ACHN (cell line): ENCODE data around the gene LAMA3.
A peak's percentile ranks its signal among the peaks of the same experiment; 100 is the strongest.

Experiments
- DNase-seq: peaks from one replicate; pipeline ENCODE4 v3.0.0-alpha.2; 2015
- in situ Hi-C: cut with HindIII; loops from 2 replicates; pipeline ENCODE4 v1.10.0; 2017; ENCODE audit warnings: low sequenced_read_pairs, low pct_ligation_motif_present, low pct_unique_long_range_greater_than_20kb

LAMA3 gene

GRCh38 chr18:23793985-23794867, 105.0 kb downstream of the LAMA3 start:
- in situ Hi-C loops: no loop called here

DNA sequence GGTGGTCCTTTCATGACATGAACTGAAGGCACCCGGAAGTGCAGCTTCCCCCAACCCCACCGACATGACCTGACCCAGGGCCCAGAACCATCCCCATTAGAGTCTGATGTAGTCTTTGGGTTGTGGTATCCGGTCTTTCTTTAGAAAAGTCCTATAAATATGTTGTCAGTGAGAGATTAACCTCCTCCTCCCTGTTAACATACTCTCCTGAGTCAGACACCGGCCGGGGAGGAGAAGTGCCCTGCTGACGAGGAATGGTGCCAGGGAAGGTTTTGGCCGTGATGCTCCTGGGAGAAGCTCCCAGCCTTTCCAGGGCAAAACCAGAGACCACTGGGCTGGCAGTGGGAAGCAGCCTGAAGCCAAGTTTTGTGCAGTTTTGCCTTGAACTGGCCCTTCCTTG, 109.0 kb downstream of the LAMA3 start:
- DNase-seq: no peak
- in situ Hi-C loops: no loop called here

More at GRCh38 chr18:23793985-23794867, 105.0 kb downstream of the LAMA3 start:
- DNase-seq: no peak

GRCh38 chr18:23798824-23799223, 109.6 kb downstream of the LAMA3 start:
- no peak for DNase-seq
- in situ Hi-C loops: no loop called here

DNA sequence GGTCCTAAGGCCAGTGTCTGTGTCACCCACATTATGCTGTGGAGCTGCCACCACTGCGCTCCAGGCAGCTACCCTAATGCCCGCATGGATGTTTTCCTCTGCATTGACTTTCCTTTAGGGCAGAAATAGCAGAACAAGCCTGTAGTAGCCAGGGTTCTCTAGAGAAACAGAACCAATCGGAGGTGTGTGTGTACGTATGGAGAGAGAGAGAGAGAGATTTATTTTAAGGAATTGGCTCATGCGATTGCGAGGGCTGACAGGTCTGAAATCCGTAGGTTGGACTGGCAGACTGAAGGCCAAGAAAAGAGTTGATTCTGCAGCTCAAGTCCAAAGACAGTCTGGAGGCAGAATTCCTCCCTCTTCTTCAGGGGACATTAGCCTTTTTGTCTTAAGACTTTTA, 110.3 kb downstream of the LAMA3 start:
- DNase-seq: no peak
- in situ Hi-C loops: no loop called here

- in situ Hi-C loops: no loop called here
- no peak for DNase-seq
Measured at GRCh38 chr18:23800902-23801301, 111.6 kb downstream of the LAMA3 start.

DNA sequence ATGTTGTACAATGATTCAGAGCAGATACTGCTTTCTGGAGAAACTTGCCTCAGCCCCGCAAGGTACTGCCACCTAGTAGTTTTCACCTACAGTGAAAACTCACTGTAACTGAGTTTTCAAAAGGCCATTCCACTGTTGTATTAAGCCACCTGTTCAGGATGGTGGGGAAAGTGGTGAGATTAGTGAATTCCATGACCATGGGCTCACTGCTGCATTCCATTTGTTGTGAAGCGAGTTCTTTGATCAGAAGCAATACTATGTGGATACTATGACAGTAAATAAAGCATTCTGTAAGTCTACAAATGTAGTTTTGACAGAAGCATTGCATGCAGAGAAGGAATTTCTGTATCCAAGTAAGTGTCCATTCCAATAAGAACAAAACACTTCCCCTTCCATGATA, 113.6 kb downstream of the LAMA3 start:
- in situ Hi-C loops: no loop called here
- DNase-seq: no peak

DNA sequence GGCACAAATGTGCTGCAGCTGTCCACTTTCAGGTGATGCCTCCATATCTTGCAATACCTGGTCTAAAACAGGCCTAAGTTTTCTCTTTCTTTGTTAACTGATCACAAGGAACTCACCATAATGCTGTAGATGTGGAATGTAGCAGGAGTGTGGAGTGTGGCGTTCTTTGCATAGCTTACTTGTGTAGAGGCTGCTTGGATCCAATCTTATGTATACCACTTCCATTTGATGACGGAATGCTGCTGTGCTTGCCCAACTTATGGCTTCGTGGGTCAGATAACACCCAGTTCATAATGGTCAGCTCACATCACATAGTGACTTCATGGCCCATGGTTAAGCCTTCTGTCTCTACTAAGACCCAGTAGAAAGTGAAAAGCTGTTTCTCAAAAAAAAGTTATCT, 114.5 kb downstream of the LAMA3 start:
- DNase-seq: no peak
- in situ Hi-C loops: no loop called here

- DNase-seq: no peak
- in situ Hi-C loops: no loop called here
Measured at GRCh38 chr18:23805898-23806297, 116.6 kb downstream of the LAMA3 start.

- in situ Hi-C loops: no loop called here
- no peak for DNase-seq
Measured at GRCh38 chr18:23809415-23809814, 120.2 kb downstream of the LAMA3 start.

GRCh38 chr18:23810396-23810795, 121.1 kb downstream of the LAMA3 start:
- in situ Hi-C loops: no loop called here
- DNase-seq: no peak

DNA sequence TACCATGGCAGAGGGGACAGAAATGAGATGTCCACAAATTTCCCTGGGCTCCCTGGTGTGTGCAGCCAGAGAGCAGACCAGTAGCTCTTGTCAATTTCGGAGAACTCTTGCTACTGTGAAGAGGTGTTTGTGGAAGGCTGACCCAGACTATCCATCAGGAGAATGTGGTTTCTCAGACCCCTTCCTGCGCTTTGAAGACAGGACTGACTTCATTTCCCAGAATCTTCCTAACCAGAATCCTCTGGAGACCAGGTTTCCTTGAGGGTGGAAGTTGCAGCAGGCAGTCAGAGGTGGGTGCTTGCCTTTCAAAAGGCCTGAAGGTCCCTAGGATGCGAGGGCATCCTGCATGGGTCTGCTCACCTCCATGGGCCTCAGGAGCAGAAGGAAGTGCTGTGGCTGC, 121.9 kb downstream of the LAMA3 start:
- DNase-seq: no peak
- in situ Hi-C loops: no loop called here

GRCh38 chr18:23812546-23813440, 123.5 kb downstream of the LAMA3 start:
- in situ Hi-C loops: no loop called here

DNA sequence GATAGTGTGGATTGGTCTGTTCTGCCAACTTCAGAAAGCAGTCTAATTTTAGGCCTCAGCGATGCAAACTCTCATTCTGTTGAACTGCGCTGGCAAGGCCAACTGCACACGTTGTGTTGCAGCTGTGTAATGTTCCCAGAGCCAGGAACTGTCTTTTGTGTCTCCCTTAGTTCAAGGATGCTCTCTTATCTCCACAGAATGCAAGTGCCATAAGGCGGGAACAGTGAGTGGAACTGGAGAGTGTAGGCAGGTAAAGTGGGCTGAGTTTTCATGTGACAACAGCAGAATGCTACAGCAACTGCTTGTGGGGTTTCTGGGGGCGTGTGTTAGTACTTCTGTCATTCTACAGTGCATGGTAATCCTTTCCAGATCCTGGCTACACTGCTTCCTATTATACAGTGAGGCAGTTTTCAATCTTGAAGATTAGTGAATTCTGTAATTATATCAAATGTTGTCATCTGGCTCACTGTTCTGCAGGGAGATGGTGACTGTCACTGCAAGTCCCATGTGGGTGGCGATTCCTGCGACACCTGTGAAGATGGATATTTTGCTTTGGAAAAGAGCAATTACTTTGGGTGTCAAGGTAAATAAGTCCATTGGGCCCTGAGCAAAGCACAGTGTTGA, 125.8 kb downstream of the LAMA3 start:
- DNase-seq: no peak
- in situ Hi-C loops: no loop called here

More at GRCh38 chr18:23812546-23813440, 123.5 kb downstream of the LAMA3 start:
- peak; percentile 25 for DNase-seq

DNA sequence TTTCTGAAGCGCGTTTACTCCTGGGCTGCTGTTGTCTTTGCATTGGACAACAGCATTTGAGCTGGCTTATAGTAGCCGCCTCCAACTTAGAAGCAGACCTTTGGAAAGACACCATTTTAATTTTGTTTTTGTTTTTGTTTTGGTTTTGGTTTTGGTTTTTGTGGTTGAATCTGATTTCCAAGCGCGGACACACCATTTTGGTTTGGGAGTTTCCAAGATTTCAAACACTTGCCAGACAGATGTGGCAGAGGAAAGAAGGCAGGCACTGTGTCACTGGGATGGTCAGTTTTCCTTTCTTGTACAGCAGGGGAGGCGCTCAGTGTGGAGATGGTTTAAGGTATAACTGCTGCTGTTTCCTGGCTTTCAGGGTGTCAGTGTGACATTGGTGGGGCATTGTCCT, 126.8 kb downstream of the LAMA3 start:
- DNase-seq: no peak
- in situ Hi-C loops: no loop called here

DNA sequence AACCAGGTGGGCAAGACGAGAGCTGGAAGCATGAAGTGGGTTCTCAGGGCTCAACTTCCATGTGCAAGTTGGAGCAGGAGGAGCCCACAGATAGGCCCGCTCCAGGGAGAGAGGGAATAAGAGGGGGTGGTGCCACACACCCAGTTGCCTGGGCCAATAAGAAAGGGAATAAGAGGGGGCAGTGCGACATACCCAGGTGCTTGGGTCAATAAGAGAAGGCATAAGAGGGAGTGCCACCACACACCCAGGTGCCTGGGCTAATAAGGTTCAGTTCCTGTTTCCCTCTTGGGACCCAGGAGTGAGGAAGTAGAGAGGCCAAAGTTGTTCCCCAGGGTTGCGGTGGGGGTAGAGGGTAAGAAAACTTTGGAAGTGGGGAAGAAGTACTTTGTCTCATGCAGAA, 127.5 kb downstream of the LAMA3 start:
- in situ Hi-C loops: no loop called here
- DNase-seq: no peak

DNA sequence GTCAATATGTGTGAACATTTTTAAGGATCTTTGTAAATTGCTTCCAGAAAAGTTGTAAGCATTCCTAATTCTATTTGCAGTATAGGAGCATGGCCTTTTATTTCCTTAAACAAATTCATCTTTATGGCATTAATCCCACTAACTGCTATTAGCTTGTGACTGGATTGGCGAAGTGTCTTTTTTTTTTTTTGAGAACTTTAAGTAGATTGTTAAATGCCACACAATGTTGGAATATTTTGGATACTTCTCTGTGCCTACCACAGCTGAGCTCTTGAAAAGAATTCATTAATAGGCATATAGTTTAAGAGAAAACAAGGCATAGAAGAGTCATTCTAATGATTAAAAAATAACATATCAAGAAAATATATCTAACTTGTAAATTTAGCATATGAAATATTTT, 129.7 kb downstream of the LAMA3 start:
- no peak for DNase-seq
- in situ Hi-C loops: no loop called here

DNA sequence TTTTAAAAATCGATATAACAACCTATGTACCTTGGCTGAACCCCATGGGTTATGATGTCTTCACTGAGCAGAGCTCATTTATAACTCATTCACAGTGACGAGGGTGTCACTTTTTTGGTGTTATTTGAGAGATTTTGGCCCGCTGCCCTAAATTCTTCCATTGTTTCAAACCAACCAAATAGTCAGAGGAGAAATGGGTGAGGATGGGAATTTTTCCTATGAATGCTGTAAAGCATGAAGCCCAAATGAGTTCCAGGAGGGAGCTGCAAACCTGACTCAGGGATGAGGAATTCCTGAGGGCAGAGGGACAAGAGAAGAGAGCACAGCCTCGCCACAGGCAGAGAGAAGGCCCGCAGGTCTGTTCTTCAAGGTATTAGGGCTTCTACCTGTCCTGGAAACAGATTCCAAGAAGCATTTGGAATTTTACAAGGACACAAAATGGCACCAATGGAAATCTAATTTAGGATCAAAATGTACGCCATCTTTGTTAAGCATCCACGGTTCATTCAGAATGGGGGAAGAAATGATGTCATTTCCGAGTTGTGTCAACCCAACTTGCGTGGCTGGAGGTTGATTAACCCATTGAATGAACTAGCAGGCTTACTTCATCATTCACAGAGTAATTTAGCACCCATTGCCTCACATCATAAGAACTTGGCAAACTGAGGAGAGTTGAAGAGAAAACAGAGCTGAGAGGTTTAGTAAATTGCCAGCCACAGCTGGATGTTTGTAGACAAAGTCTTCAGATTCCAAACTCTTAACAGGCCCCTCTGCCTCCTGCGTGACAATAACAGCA, 133.5 kb downstream of the LAMA3 start:
- in situ Hi-C loops: no loop called here

GRCh38 chr18:23824240-23824639, 135.0 kb downstream of the LAMA3 start:
- DNase-seq: no peak
- in situ Hi-C loops: no loop called here

More for the DNA sequence above, 133.5 kb downstream of the LAMA3 start:
- DNase-seq: peak; percentile 89
